HCT116 (cell line): ENCODE data around the gene MAST4.

ENCODE experiments used
- CTCF ChIP-seq, 3 experiments: fragments of 200-600 bp in 1 of 3; sonication (generic) in 1 of 3; IDR thresholded peaks in 2 of 3; conservative IDR thresholded peaks in 1 of 3; 2 replicates each; pipeline ENCODE4 v1.5.1; 2012 to 2017; ENCODE audit warnings: low read depth in 2 of 3, low read length in 2 of 3, antibody characterized with exemption in 1 of 3, borderline replicate concordance in 1 of 3, control low read depth in 1 of 3, mild to moderate bottlenecking in 1 of 3, mixed read lengths in 1 of 3, mixed run types in 1 of 3, moderate library complexity in 1 of 3; ENCODE audit not compliant: insufficient read depth in 1 of 3
- EGR1 ChIP-seq: IDR thresholded peaks from 2 replicates; pipeline ENCODE4 v1.6.1; 2012; ENCODE audit warnings: low read depth
- EZH2 ChIP-seq: fragments of 200-600 bp; sonication (generic); IDR thresholded peaks from 2 replicates; pipeline ENCODE4 v1.6.1; 2017; ENCODE audit warnings: antibody characterized with exemption, mixed run types
- MAX ChIP-seq: IDR thresholded peaks from 2 replicates; pipeline ENCODE4 v1.6.1; 2012
- POLR2A ChIP-seq: IDR thresholded peaks from 2 replicates; pipeline ENCODE4 v1.7.0; 2011; ENCODE audit warnings: borderline replicate concordance; ENCODE audit not compliant: insufficient read depth, insufficient read length; ENCODE audit errors: extremely low read depth

GRCh38 chr5:66939094-66939493 is 342.9 kb downstream of the MAST4 start:
- no peak for TF ChIP-seq CTCF (IDR thresholded peaks at IDR 0.05 in 2 of 3, conservative IDR thresholded peaks at IDR 0.05 in 1 of 3; ENCODE audit: borderline replicate concordance in 1 of 3, insufficient read depth in 1 of 3, low read depth in 2 of 3, low read length in 2 of 3)
- TF ChIP-seq EGR1, result no peak
- TF ChIP-seq MAX, result no peak
- no peak for TF ChIP-seq EZH2
- TF ChIP-seq POLR2A, result no peak
